NB4 (cell line): ENCODE measurements around the gene NRSN1.
"Not testable (repeated sequence)": the region's sequence is repeated elsewhere in the genome, so short reads cannot be mapped to it uniquely, and the experiment has no call there.

ENCODE experiments used
- DNase-seq: peaks from one replicate; pipeline ENCODE4 v3.0.0; 2010; ENCODE audit warnings: low read depth
- H3K4me3 ChIP-seq: one replicate; pipeline ENCODE4 v1.5.1; 2011; ENCODE audit warnings: mild to moderate bottlenecking, low read depth, low read length, moderate library complexity
- CTCF ChIP-seq: IDR thresholded peaks from one replicate; pipeline ENCODE4 v1.5.1; 2012; ENCODE audit warnings: low read depth, low read length
- MAX ChIP-seq: IDR thresholded peaks from 2 replicates; pipeline ENCODE4 v1.6.1; 2011; ENCODE audit warnings: low read depth, low read length
- MYC ChIP-seq: IDR thresholded peaks from 2 replicates; pipeline ENCODE4 v1.6.1; 2011; ENCODE audit warnings: low read depth, low read length
- POLR2A ChIP-seq: IDR thresholded peaks from 2 replicates; pipeline ENCODE4 v1.6.1; 2011; ENCODE audit warnings: mild to moderate bottlenecking; ENCODE audit not compliant: insufficient read length; ENCODE audit errors: extremely low read depth

NRSN1 gene

GRCh38 chr6:24126586-24127192, 674 bp downstream of the NRSN1 start:
- peak; percentile 69 for DNase-seq
- H3K4me3 ChIP-seq = no peak overlapping the region
- TF ChIP-seq MAX = no peak
- peak; percentile 14; the same call in 1 of the 2 replicates for TF ChIP-seq MYC

- H3K4me3 ChIP-seq = no peak overlapping the region
- no peak for DNase-seq
- TF ChIP-seq MAX (no peak), MYC (no peak), CTCF (no peak), POLR2A (no peak)
Measured at GRCh38 chr6:24127316-24127715, 1.3 kb downstream of the NRSN1 start.

GRCh38 chr6:24131751-24132150, 5.7 kb downstream of the NRSN1 start:
- H3K4me3 ChIP-seq = no peak overlapping the region
- DNase-seq = no peak
- TF ChIP-seq CTCF = no peak
- no peak for TF ChIP-seq MYC
- no peak for TF ChIP-seq POLR2A
- TF ChIP-seq MAX = no peak

GRCh38 chr6:24139080-24139479, 13.1 kb downstream of the NRSN1 start:
- TF ChIP-seq MAX (no peak), CTCF (no peak), MYC (no peak), POLR2A (no peak)

GRCh38 chr6:24139639-24140038, 13.6 kb downstream of the NRSN1 start:
- H3K4me3 ChIP-seq = no peak overlapping the region
- TF ChIP-seq POLR2A = no peak
- TF ChIP-seq MAX = no peak
- TF ChIP-seq MYC = no peak
- no peak for TF ChIP-seq CTCF
- no peak for DNase-seq

More at GRCh38 chr6:24139080-24139479, 13.1 kb downstream of the NRSN1 start:
- no peak for DNase-seq
- no peak overlapping the region for H3K4me3 ChIP-seq

GRCh38 chr6:24140591-24140990, 14.6 kb downstream of the NRSN1 start:
- no peak for TF ChIP-seq CTCF
- TF ChIP-seq POLR2A = no peak
- TF ChIP-seq MYC = no peak
- no peak for TF ChIP-seq MAX
- no peak for DNase-seq
- H3K4me3 ChIP-seq = no peak overlapping the region

- not testable (repeated sequence) for H3K4me3 ChIP-seq, DNase-seq
Measured at GRCh38 chr6:24142733-24143132, 16.7 kb downstream of the NRSN1 start.
